SK-N-SH (cell line): ENCODE data around the gene UGCG. TPM values are rescaled to one million over a fixed set of nuclear protein-coding genes. Genes with fewer than 3 reads are reported as not detected.

Experiments used
- CTCF ChIA-PET: fragments of 300-600, 350-600 bp; formaldehyde crosslinking; extraction: SDS; loops from one replicate; lab custom pipeline; 2021; lab: Yijun Ruan, JAX
- POLR2A ChIA-PET: fragments of 350-600 bp; sonication (Branson Sonifier 250); formaldehyde crosslinking; extraction: SDS; loops from one replicate; lab custom pipeline; 2020; ENCODE audit warnings: antibody characterized with exemption, inconsistent platforms; lab: Yijun Ruan, JAX
- DNase-seq: peaks from one replicate; pipeline ENCODE4 v3.0.0; 2012
- H2AFZ ChIP-seq: fragments of 200-600 bp; sonication (generic); 2 replicates; pipeline ENCODE4 v1.8.1; 2016; ENCODE audit warnings: antibody characterized with exemption, mild to moderate bottlenecking, low read depth
- H3F3A ChIP-seq: fragments of 200-600 bp; sonication (generic); replicated peaks from 2 replicates; pipeline ENCODE3; 2016; ENCODE audit warnings: antibody characterized with exemption, mild to moderate bottlenecking; ENCODE audit not compliant: insufficient read depth
- H3K27ac ChIP-seq, 2 experiments: fragments of 200-500 bp in 1 of 2; fragments of 200-600 bp in 1 of 2; sonication (Bioruptor generic) in 1 of 2; sonication (generic), shearing (Covaris generic) in 1 of 2; 2 replicates each; pipeline versions ENCODE4 v1.5.1 to v1.6.1; 2014 to 2016; ENCODE audit warnings: low read depth in 2 of 2, inconsistent platforms in 1 of 2, low read length in 1 of 2, mild to moderate bottlenecking in 1 of 2, mixed read lengths in 1 of 2
- H3K27me3 ChIP-seq: fragments of 200-600 bp; sonication (generic), shearing (Covaris generic); 2 replicates; pipeline ENCODE4 v1.6.1; 2016; ENCODE audit warnings: mixed run types; ENCODE audit not compliant: insufficient read depth
- H3K36me3 ChIP-seq, 2 experiments: fragments of 200-500 bp in 1 of 2; fragments of 200-600 bp in 1 of 2; sonication (Bioruptor generic) in 1 of 2; sonication (generic) in 1 of 2; replicated peaks in 1 of 2; 2 replicates each; pipeline versions ENCODE3 to v1.5.1; 2014 to 2016; ENCODE audit warnings: low read length in 1 of 2, mild to moderate bottlenecking in 1 of 2; ENCODE audit not compliant: insufficient read depth in 2 of 2, control insufficient read depth in 1 of 2
- H3K4me1 ChIP-seq, 2 experiments: fragments of 200-500 bp in 1 of 2; fragments of 200-600 bp in 1 of 2; sonication (Bioruptor generic) in 1 of 2; sonication (generic), shearing (Covaris generic) in 1 of 2; 2 replicates each; pipeline versions ENCODE4 v1.5.1 to v1.6.1; 2014 to 2016; ENCODE audit warnings: low read depth in 1 of 2, low read length in 1 of 2, mixed run types in 1 of 2; ENCODE audit not compliant: insufficient read depth in 2 of 2, control insufficient read depth in 1 of 2
- H3K4me2 ChIP-seq: fragments of 200-600 bp; sonication (generic), shearing (Covaris generic); 2 replicates; pipeline ENCODE4 v1.6.1; 2017; ENCODE audit warnings: mixed run types
- H3K4me3 ChIP-seq, 2 experiments: fragments of 200-500 bp in 1 of 2; fragments of 200-600 bp in 1 of 2; sonication (Bioruptor generic) in 1 of 2; sonication (generic), shearing (Covaris generic) in 1 of 2; 2 replicates each; pipeline versions ENCODE4 v1.5.1 to v1.8.1; 2014 to 2016; ENCODE audit warnings: low read depth in 2 of 2, inconsistent platforms in 1 of 2, low read length in 1 of 2, mild to moderate bottlenecking in 1 of 2, mixed read lengths in 1 of 2, moderate library complexity in 1 of 2
- H3K79me2 ChIP-seq: fragments of 200-600 bp; sonication (generic); 2 replicates; pipeline ENCODE4 v1.8.1; 2017; ENCODE audit warnings: mild to moderate bottlenecking; ENCODE audit not compliant: insufficient read depth
- H3K9ac ChIP-seq: fragments of 200-600 bp; sonication (generic); 2 replicates; pipeline ENCODE4 v1.6.1; 2017; ENCODE audit warnings: mixed run types
- H3K9me2 ChIP-seq: fragments of 200-600 bp; sonication (generic); 2 replicates; pipeline ENCODE4 v1.6.1; 2017; ENCODE audit warnings: mixed run types
- H3K9me3 ChIP-seq: fragments of 200-600 bp; sonication (generic); 2 replicates; pipeline ENCODE4 v1.6.1; 2017; ENCODE audit warnings: mixed run types, mild to moderate bottlenecking, moderate library complexity
- H4K20me1 ChIP-seq: fragments of 200-600 bp; sonication (generic); 2 replicates; pipeline ENCODE4 v1.6.1; 2017; ENCODE audit warnings: mild to moderate bottlenecking, mixed run types; ENCODE audit not compliant: insufficient read depth
- FOXJ3 ChIP-seq: sonication (generic); formaldehyde crosslinking; IDR thresholded peaks from 2 replicates; pipeline ENCODE4 v1.5.1; 2020; ENCODE audit warnings: mild to moderate bottlenecking, missing genetic modification reagents
- FOXM1 ChIP-seq: IDR thresholded peaks from 2 replicates; pipeline ENCODE4 v1.4.0; 2012; ENCODE audit warnings: low read depth, mild to moderate bottlenecking
- JUND ChIP-seq: IDR thresholded peaks from 2 replicates; pipeline ENCODE4 v1.4.0; 2012
- MEF2A ChIP-seq: IDR thresholded peaks from 2 replicates; pipeline ENCODE4 v1.4.0; 2012; ENCODE audit warnings: low read depth, borderline replicate concordance
- NRF1 ChIP-seq: IDR thresholded peaks from 2 replicates; pipeline ENCODE4 v1.6.1; 2012; ENCODE audit warnings: low read depth, mild to moderate bottlenecking, low read length
- RFX5 ChIP-seq: IDR thresholded peaks from 2 replicates; pipeline ENCODE4 v1.6.1; 2012; ENCODE audit warnings: mild to moderate bottlenecking, improper control_type of control experiment, low read length
- TAF1 ChIP-seq: IDR thresholded peaks from 2 replicates; pipeline ENCODE4 v1.6.1; 2012; ENCODE audit warnings: low read depth, mild to moderate bottlenecking, low read length, moderate library complexity, borderline replicate concordance
- TEAD4 ChIP-seq: IDR thresholded peaks from 2 replicates; pipeline ENCODE4 v1.4.0; 2012; ENCODE audit warnings: mild to moderate bottlenecking, borderline replicate concordance; ENCODE audit not compliant: insufficient read depth
- WGBS: methylation state at CpG from one replicate; pipeline ENCODE4 v1.1.6; 2017; ENCODE audit warnings: low lambda C conversion rate; 5-methylcytosine and 5-hydroxymethylcytosine counted together
- polyA plus RNA-seq, 3 experiments: library from polyadenylated mRNA; depleted of rRNA; stranded (reverse); fragments of >200 nt; gene quantifications; 2 replicates each; pipeline ENCODE4 v1.2.3, GENCODE V29; 2012
- TF ChIP-seq, protein P1 (sequence below): IDR thresholded peaks from 2 replicates; pipeline ENCODE4 v1.6.1; 2012; ENCODE audit warnings: mild to moderate bottlenecking, low read depth, low read length, moderate library complexity
- TF ChIP-seq, protein P2 (sequence below): fragments of 200-600 bp; sonication (generic); IDR thresholded peaks from 2 replicates; pipeline ENCODE4 v1.6.1; 2017; ENCODE audit warnings: antibody characterized with exemption, mild to moderate bottlenecking, moderate library complexity
- TF ChIP-seq, protein P3 (sequence below): fragments of 150-350 bp; IDR thresholded peaks from 2 replicates; pipeline ENCODE4 v1.6.1; 2016; ENCODE audit warnings: mild to moderate bottlenecking, low read depth, low read length
- TF ChIP-seq, protein P4 (sequence below): IDR thresholded peaks from 2 replicates; pipeline ENCODE4 v1.4.0; 2012; ENCODE audit warnings: low read depth, borderline replicate concordance
- TF ChIP-seq, protein P5 (sequence below): IDR thresholded peaks from 2 replicates; pipeline ENCODE4 v1.4.0; 2012; ENCODE audit warnings: low read depth, borderline replicate concordance

UGCG gene
- polyA plus RNA-seq, 1 of the 3 experiments (the other 2 are of a cell fraction) = 20.0 TPM

DNA sequence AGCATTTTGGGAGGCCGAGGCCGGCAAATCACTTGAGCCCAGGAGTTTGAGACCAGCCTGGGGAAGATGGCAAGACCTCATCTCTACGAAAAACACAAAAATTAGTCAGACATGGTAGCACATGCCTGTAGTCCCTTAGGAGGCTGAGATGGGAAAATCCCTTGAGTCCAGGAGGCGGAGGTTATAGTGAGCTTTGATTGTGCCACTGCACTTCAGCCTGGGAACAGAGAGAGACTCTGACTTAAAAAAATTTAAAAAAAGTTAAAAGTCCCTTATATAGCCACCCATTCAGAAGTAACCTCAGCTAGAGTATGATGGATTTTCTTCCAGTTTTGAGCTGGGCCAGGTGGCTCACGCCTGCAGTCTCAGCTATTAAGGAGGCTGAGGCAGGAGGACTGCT is 72.4 kb downstream of the UGCG start:
- POLR2A ChIA-PET = no interaction called here

DNA sequence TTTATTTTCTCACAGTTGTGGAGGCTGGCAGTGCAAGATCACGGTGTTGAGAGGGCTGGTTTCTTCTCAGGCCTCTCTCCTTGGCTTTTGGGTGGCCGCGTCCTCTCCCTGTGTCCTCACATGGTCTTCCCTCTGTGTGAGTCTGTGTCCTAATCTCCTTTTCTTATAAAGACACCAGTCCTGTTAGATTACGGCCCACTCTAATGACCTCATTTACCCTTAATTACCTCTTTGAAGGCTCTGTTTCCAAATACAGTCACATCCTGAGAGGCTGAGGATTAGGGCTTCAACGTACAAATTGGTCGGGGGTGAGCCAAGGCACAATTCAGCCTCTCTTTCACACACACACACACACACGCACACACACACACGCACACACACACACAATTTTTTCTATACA is 73.0 kb downstream of the UGCG start:
- no peaks in the 10 kb centered on the region for H3K79me2 ChIP-seq
- ChIA-PET CTCF (interaction anchor here (1.5 kb wide), 1 partner anchor 10 kb away, joined by 3 read pairs; no protein-coding TSS in a partner anchor), POLR2A (no interaction called here)
- 79% methylated on average over 8 of the region's 8 CpGs for whole genome bisulfite sequencing
- peaks cover 0 to 9% of the 10 kb centered on the region in 2 experiments; a peak in 1 of 4 replicates for H3K4me1 ChIP-seq
- H3K9me2 ChIP-seq = no peaks in the 10 kb centered on the region
- H3K27ac ChIP-seq = no peak overlapping the region
- H4K20me1 ChIP-seq = no peaks in the 10 kb centered on the region
- no peak overlapping the region for H3K4me2 ChIP-seq
- H3K27me3 ChIP-seq = no peaks in the 10 kb centered on the region
- no peak overlapping the region for H3K9ac ChIP-seq
- H3K9me3 ChIP-seq = no peaks in the 10 kb centered on the region
- no peak overlapping the region for H2AFZ ChIP-seq
- H3F3A ChIP-seq = peaks cover 9% of the 10 kb centered on the region
- no peak for DNase-seq
- no peaks in the 10 kb centered on the region for H3K36me3 ChIP-seq
- no peak overlapping the region for H3K4me3 ChIP-seq
- TF ChIP-seq, protein P1, sequence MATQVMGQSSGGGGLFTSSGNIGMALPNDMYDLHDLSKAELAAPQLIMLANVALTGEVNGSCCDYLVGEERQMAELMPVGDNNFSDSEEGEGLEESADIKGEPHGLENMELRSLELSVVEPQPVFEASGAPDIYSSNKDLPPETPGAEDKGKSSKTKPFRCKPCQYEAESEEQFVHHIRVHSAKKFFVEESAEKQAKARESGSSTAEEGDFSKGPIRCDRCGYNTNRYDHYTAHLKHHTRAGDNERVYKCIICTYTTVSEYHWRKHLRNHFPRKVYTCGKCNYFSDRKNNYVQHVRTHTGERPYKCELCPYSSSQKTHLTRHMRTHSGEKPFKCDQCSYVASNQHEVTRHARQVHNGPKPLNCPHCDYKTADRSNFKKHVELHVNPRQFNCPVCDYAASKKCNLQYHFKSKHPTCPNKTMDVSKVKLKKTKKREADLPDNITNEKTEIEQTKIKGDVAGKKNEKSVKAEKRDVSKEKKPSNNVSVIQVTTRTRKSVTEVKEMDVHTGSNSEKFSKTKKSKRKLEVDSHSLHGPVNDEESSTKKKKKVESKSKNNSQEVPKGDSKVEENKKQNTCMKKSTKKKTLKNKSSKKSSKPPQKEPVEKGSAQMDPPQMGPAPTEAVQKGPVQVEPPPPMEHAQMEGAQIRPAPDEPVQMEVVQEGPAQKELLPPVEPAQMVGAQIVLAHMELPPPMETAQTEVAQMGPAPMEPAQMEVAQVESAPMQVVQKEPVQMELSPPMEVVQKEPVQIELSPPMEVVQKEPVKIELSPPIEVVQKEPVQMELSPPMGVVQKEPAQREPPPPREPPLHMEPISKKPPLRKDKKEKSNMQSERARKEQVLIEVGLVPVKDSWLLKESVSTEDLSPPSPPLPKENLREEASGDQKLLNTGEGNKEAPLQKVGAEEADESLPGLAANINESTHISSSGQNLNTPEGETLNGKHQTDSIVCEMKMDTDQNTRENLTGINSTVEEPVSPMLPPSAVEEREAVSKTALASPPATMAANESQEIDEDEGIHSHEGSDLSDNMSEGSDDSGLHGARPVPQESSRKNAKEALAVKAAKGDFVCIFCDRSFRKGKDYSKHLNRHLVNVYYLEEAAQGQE = no peak
- TF ChIP-seq NRF1 (no peak), TEAD4 (no peak), MEF2A (no peak), TAF1 (no peak), JUND (no peak)
- TF ChIP-seq, protein P2, sequence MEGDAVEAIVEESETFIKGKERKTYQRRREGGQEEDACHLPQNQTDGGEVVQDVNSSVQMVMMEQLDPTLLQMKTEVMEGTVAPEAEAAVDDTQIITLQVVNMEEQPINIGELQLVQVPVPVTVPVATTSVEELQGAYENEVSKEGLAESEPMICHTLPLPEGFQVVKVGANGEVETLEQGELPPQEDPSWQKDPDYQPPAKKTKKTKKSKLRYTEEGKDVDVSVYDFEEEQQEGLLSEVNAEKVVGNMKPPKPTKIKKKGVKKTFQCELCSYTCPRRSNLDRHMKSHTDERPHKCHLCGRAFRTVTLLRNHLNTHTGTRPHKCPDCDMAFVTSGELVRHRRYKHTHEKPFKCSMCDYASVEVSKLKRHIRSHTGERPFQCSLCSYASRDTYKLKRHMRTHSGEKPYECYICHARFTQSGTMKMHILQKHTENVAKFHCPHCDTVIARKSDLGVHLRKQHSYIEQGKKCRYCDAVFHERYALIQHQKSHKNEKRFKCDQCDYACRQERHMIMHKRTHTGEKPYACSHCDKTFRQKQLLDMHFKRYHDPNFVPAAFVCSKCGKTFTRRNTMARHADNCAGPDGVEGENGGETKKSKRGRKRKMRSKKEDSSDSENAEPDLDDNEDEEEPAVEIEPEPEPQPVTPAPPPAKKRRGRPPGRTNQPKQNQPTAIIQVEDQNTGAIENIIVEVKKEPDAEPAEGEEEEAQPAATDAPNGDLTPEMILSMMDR = no peak
- TF ChIP-seq, protein P3, sequence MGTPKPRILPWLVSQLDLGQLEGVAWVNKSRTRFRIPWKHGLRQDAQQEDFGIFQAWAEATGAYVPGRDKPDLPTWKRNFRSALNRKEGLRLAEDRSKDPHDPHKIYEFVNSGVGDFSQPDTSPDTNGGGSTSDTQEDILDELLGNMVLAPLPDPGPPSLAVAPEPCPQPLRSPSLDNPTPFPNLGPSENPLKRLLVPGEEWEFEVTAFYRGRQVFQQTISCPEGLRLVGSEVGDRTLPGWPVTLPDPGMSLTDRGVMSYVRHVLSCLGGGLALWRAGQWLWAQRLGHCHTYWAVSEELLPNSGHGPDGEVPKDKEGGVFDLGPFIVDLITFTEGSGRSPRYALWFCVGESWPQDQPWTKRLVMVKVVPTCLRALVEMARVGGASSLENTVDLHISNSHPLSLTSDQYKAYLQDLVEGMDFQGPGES = no peak
- TF ChIP-seq, protein P4, sequence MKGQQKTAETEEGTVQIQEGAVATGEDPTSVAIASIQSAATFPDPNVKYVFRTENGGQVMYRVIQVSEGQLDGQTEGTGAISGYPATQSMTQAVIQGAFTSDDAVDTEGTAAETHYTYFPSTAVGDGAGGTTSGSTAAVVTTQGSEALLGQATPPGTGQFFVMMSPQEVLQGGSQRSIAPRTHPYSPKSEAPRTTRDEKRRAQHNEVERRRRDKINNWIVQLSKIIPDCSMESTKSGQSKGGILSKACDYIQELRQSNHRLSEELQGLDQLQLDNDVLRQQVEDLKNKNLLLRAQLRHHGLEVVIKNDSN = no peak

More for the DNA sequence above, 72.4 kb downstream of the UGCG start:
- Histone ChIP-seq H3K9ac (no peak overlapping the region), H3K27ac (no peak overlapping the region), H3K27me3 (no peaks in the 10 kb centered on the region), H3F3A (peaks cover 9% of the 10 kb centered on the region), H3K4me3 (no peak overlapping the region), H4K20me1 (no peaks in the 10 kb centered on the region)
- CTCF ChIA-PET = interaction anchor here (1.5 kb wide), 1 partner anchor 9 kb away, joined by 3 read pairs; no protein-coding TSS in a partner anchor
- 89% methylated on average over 5 of the region's 5 CpGs for WGBS
- TF ChIP-seq FOXM1 = no peak
- TF ChIP-seq RFX5 = no peak
- TF ChIP-seq, protein P5, sequence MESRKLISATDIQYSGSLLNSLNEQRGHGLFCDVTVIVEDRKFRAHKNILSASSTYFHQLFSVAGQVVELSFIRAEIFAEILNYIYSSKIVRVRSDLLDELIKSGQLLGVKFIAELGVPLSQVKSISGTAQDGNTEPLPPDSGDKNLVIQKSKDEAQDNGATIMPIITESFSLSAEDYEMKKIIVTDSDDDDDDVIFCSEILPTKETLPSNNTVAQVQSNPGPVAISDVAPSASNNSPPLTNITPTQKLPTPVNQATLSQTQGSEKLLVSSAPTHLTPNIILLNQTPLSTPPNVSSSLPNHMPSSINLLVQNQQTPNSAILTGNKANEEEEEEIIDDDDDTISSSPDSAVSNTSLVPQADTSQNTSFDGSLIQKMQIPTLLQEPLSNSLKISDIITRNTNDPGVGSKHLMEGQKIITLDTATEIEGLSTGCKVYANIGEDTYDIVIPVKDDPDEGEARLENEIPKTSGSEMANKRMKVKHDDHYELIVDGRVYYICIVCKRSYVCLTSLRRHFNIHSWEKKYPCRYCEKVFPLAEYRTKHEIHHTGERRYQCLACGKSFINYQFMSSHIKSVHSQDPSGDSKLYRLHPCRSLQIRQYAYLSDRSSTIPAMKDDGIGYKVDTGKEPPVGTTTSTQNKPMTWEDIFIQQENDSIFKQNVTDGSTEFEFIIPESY = no peak
- TF ChIP-seq FOXJ3 (CRISPR knock-in tag) = no peak
- TF ChIP-seq, protein P2 = no peak
- TF ChIP-seq, all 33 proteins: peak for 0
- Histone ChIP-seq H3K9me3 (no peaks in the 10 kb centered on the region), H3K4me2 (no peak overlapping the region), H3K79me2 (no peaks in the 10 kb centered on the region), H3K36me3 (no peaks in the 10 kb centered on the region), H3K4me1 (peaks cover 0 to 6% of the 10 kb centered on the region in 2 experiments; a peak in 1 of 4 replicates), H2AFZ (no peak overlapping the region), H3K9me2 (no peaks in the 10 kb centered on the region)
- DNase-seq = no peak
